ENCODE measurements around the gene C1orf21. TPM values are rescaled to one million over a fixed set of nuclear protein-coding genes. Genes with fewer than 3 reads are reported as not detected.

Gene C1orf21
- total RNA-seq, 1 experiment from 2014 or later: 28.5 TPM

GRCh38 chr1:184655185-184655584 is 268.4 kb downstream of the C1orf21 start:
- ATAC-seq: no peak
- CTCF ChIA-PET: interaction anchor here (5.4 kb wide), 1 partner anchor 9 kb away, joined by 33 read pairs; no protein-coding TSS in a partner anchor

More at GRCh38 chr1:184655185-184655584, 268.4 kb downstream of the C1orf21 start:
- DNase-seq (ENCODE audit: low spot score): no peak
- Mint-ChIP-seq H3K4me3 (no peak overlapping the region), H3K36me3 (no peaks in the 10 kb centered on the region), H3K9me3 (peaks cover 22% of the 10 kb centered on the region), H3K4me1 (peaks cover 9% of the 10 kb centered on the region; the same call in 1 of the 2 replicates), H3K27ac (no peak overlapping the region), H3K27me3 (ENCODE audit: low read depth) (peaks cover 3% of the 10 kb centered on the region; the same call in 1 of the 2 replicates)
- TF ChIP-seq USF2 (CRISPR knock-in tag; IDR thresholded peaks at IDR 0.05): no peak
- no peak for TF ChIP-seq ARID4B (CRISPR knock-in tag; IDR thresholded peaks at IDR 0.05; ENCODE audit: borderline replicate concordance)
- no peak for TF ChIP-seq PREB (CRISPR knock-in tag; IDR thresholded peaks at IDR 0.05; ENCODE audit: borderline replicate concordance)
- no peak for TF ChIP-seq IRF1 (CRISPR knock-in tag; IDR thresholded peaks at IDR 0.05)
- no peak for TF ChIP-seq IRF2 (CRISPR knock-in tag; IDR thresholded peaks at IDR 0.05; ENCODE audit: borderline replicate concordance, low read depth)
- no peak for TF ChIP-seq GTF2I (CRISPR knock-in tag; conservative IDR thresholded peaks at IDR 0.05)
- TF ChIP-seq ATF6 (CRISPR knock-in tag; IDR thresholded peaks at IDR 0.05): no peak
- no peak for TF ChIP-seq AFF4 (CRISPR knock-in tag; IDR thresholded peaks at IDR 0.05; ENCODE audit: borderline replicate concordance)
- no peak for TF ChIP-seq ZBTB43 (CRISPR knock-in tag; IDR thresholded peaks at IDR 0.05)
- no peak for TF ChIP-seq JAZF1 (CRISPR knock-in tag; IDR thresholded peaks at IDR 0.05)
- POLR2A ChIA-PET: no interaction called here

All from WTC11 (cell line).